H1 (cell line): ENCODE data around the gene SV2C.

ENCODE experiments used
- CBX8 ChIP-seq: fragments of 300-800, 300-1000 bp; sonication (generic); IDR thresholded peaks from 2 replicates; pipeline ENCODE4 v1.7.1; 2016; ENCODE audit warnings: low read depth, low read length, borderline replicate concordance
- CHD1 ChIP-seq: IDR thresholded peaks from 2 replicates; pipeline ENCODE4 v1.6.1; 2012; ENCODE audit warnings: low read depth, low read length, improper control_type of control experiment
- CHD2 ChIP-seq: IDR thresholded peaks from 2 replicates; pipeline ENCODE4 v1.6.1; 2012; ENCODE audit warnings: low read length, improper control_type of control experiment
- CTCF ChIP-seq, 3 experiments: IDR thresholded peaks; 1 replicate in 2 of 3; 2 replicates in 1 of 3; pipeline versions ENCODE4 v1.5.1 to v1.6.1; 2011; ENCODE audit warnings: low read length in 3 of 3, mild to moderate bottlenecking in 3 of 3, inconsistent platforms in 2 of 3, low read depth in 1 of 3, moderate library complexity in 1 of 3; ENCODE audit not compliant: insufficient read depth in 1 of 3; ENCODE audit errors: control extremely low read depth in 1 of 3
- EP300 ChIP-seq, 2 experiments: IDR thresholded peaks; 1 replicate in 1 of 2; 2 replicates in 1 of 2; pipeline ENCODE4 v1.6.1; 2011 to 2012; ENCODE audit warnings: low read depth in 2 of 2, low read length in 2 of 2, mild to moderate bottlenecking in 2 of 2, borderline replicate concordance in 1 of 2, inconsistent platforms in 1 of 2, moderate library complexity in 1 of 2
- EZH2 ChIP-seq: fragments of 200-600 bp; sonication (generic); IDR thresholded peaks from 2 replicates; pipeline ENCODE4 v1.7.1; 2012; ENCODE audit warnings: low read depth, mild to moderate bottlenecking, moderate library complexity, low read length, inconsistent platforms; ENCODE audit not compliant: severe bottlenecking
- JUND ChIP-seq: IDR thresholded peaks from 2 replicates; pipeline ENCODE4 v1.6.1; 2011; ENCODE audit warnings: mild to moderate bottlenecking, improper control_type of control experiment, low read length
- MAFK ChIP-seq: IDR thresholded peaks from 2 replicates; pipeline ENCODE4 v1.6.1; 2012; ENCODE audit warnings: low read depth, mild to moderate bottlenecking, improper control_type of control experiment, low read length
- PHF8 ChIP-seq: fragments of 200-600 bp; sonication (generic); conservative IDR thresholded peaks from 2 replicates; pipeline ENCODE4 v1.7.1; 2012; ENCODE audit warnings: low read depth, mild to moderate bottlenecking, inconsistent platforms, low read length, moderate library complexity
- RNF2 ChIP-seq: fragments of 200-900, 300-1000 bp; sonication (generic); IDR thresholded peaks from 2 replicates; pipeline ENCODE4 v1.7.1; 2016; ENCODE audit warnings: borderline replicate concordance, low read depth, mild to moderate bottlenecking, antibody characterized with exemption, low read length; ENCODE audit not compliant: poor library complexity, severe bottlenecking; ENCODE audit errors: missing control alignments
- RXRA ChIP-seq: IDR thresholded peaks from 2 replicates; pipeline ENCODE4 v1.6.1; 2011; ENCODE audit warnings: low read depth, mild to moderate bottlenecking, low read length, moderate library complexity; ENCODE audit not compliant: insufficient read depth
- YY1 ChIP-seq: IDR thresholded peaks from 2 replicates; pipeline ENCODE4 v1.6.1; 2011; ENCODE audit warnings: low read depth, mild to moderate bottlenecking, low read length

GRCh38 chr5:76314643-76315042, 231.5 kb downstream of the SV2C start:
- no peak for TF ChIP-seq JUND
- no peak for TF ChIP-seq CTCF (IDR thresholded peaks at IDR 0.05; ENCODE audit: control extremely low read depth in 1 of 3, insufficient read depth in 1 of 3, low read depth in 1 of 3, low read length in 3 of 3)
- TF ChIP-seq EP300 (IDR thresholded peaks at IDR 0.05; ENCODE audit: borderline replicate concordance in 1 of 2, low read depth in 2 of 2, low read length in 2 of 2), result no peak
- no peak for TF ChIP-seq RNF2
- TF ChIP-seq EZH2, result no peak
- no peak for TF ChIP-seq MAFK
- no peak for TF ChIP-seq CHD2
- TF ChIP-seq CHD1, result no peak
- TF ChIP-seq CBX8, result no peak
- TF ChIP-seq PHF8, result no peak
- no peak for TF ChIP-seq YY1
- TF ChIP-seq RXRA, result no peak
